ENCODE measurements around the gene P3H2. TPM values are rescaled to one million over a fixed set of nuclear protein-coding genes. Genes with fewer than 3 reads are reported as not detected.

The P3H2 gene
- total and polyA plus RNA-seq, 2 of the 4 experiments (the other 2 are of a cell fraction): 54.7 to 64.3 TPM

DNA sequence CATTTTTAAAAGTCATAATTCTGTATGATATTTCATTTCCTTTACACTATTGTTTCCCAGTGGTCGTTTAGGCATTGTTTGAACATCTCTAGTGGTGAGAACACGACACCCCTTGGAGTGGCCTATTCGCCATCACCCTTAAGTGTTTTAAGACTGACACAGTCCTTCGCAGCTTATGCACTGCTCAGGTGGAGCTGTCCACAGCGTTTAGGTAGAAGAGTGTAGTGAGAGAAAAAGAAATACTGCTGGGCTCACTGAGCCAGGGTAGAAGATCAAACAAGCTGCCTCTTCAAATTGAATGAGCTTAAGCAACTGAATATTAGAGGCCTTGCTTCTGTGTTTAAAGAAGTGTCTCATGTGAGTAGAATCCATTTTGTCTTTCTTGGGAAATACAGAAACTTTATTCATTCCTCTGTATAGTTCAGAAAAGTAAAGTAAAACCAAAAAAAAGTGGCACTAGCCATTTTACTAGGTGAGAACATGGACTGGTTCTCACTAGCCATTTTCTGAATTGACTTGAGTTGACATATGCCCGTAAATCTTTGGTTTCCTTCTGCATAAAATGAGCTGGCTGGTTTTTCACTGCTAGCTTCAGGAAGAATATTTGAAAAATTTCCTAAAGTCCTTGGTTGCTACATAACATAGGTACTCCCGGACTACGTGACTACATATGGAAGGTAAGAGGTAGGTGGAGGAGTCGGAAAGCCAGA is 155.9 kb downstream of the P3H2 start (continued):
- TF ChIP-seq FOS (IDR thresholded peaks at IDR 0.05; ENCODE audit: low read depth, low read length): no peak

DNA sequence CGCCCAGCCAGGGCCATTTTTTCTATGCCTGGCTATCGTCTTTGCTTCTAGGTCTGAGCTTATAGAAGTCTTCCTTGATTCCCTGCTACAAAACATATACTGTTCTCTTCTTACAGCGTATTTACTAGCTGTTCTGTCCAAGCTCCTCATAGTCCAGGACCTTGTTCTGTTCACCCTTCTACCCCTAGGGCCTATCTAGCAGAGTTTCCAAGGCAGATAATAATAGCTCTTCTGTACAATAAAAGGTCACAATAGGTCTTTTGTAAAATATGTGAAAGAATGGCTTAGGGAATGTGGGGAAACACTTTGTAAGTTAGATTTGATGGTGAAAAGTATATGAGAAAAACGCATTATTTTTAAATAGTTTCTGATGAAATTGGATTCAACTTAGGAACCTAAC is 158.2 kb downstream of the P3H2 start:
- Histone ChIP-seq H3K27ac (ENCODE audit: insufficient read depth, low read length) (no peak overlapping the region), H2AK9ac (replicated peaks; ENCODE audit: low read depth, low read length, poor library complexity) (no peak overlapping the region), H2BK5ac (ENCODE audit: low read depth, low read length, poor library complexity, severe bottlenecking) (no peak overlapping the region), H3K18ac (ENCODE audit: low read depth, low read length) (no peak overlapping the region), H3K9ac (ENCODE audit: low read depth, low read length) (no peak overlapping the region), H3K4ac (ENCODE audit: low read depth, low read length) (no peak overlapping the region), H4K91ac (ENCODE audit: insufficient read depth, low read depth, low read length) (no peak overlapping the region), H2AK5ac (ENCODE audit: low read depth, low read length) (no peak overlapping the region), H4K5ac (ENCODE audit: low read depth, low read length) (no peak overlapping the region), H3K4me3 (ENCODE audit: insufficient read depth, low read depth, low read length) (no peak overlapping the region), H3K23ac (ENCODE audit: low read depth, low read length) (no peak overlapping the region), H2AFZ (replicated peaks; ENCODE audit: low read length, poor library complexity) (no peak overlapping the region), H2BK15ac (ENCODE audit: low read depth, low read length) (no peak overlapping the region), H3K4me2 (ENCODE audit: low read depth, low read length) (no peak overlapping the region), H3K9me3 (ENCODE audit: control insufficient read depth, insufficient read depth, low read length) (no peaks in the 10 kb centered on the region), H3K56ac (ENCODE audit: extremely low read depth, insufficient read depth, low read length) (no peak overlapping the region), H3K79me1 (ENCODE audit: low read depth in 1 of 2, low read length in 2 of 2) (0 out of 4 replicates have a peak, but pooled peaks cover 0 to 4% of the 10 kb centered on the region in 2 experiments), H4K20me1 (ENCODE audit: insufficient read depth, low read length) (no peaks in the 10 kb centered on the region), H4K8ac (ENCODE audit: low read depth in 2 of 2, low read length in 2 of 2) (no peak overlapping the region), H2BK120ac (ENCODE audit: low read depth, low read length) (no peak overlapping the region), H3K36me3 (ENCODE audit: control insufficient read depth, insufficient read depth, low read length) (peaks cover 4% of the 10 kb centered on the region; the same call in 1 of the 2 replicates), H3K9me1 (ENCODE audit: insufficient read depth, low read length) (no peaks in the 10 kb centered on the region), H3K14ac (replicated peaks; ENCODE audit: low read depth, low read length) (no peak overlapping the region), H2BK20ac (ENCODE audit: low read depth, low read length) (no peak overlapping the region), H3K4me1 (ENCODE audit: control insufficient read depth, insufficient read depth, low read length) (no peaks in the 10 kb centered on the region), H3K27me3 (ENCODE audit: control insufficient read depth, insufficient read depth, low read length) (no peaks in the 10 kb centered on the region)
- intact Hi-C loops (cut with micrococcal nuclease): loop anchor here (5.0 kb wide), 1 partner anchor 480 kb away; no protein-coding TSS in a partner anchor
- ATAC-seq (ENCODE audit: low read depth): no peak
- 100% methylated on average over 1 of the region's 4 CpGs; no CpG with 5 or more reads in 1 of the 2 experiments for WGBS, 2 experiments (ENCODE audit: extremely low coverage in 2 of 2, insufficient read length in 1 of 2)
- in situ Hi-C loops (cut with MboI; ENCODE audit: low sequenced_read_pairs): loop anchor here (5.0 to 10.0 kb wide), 4 partner anchors 235 to 732 kb away; partner anchors contain the start of gene CLDN1
- dilution Hi-C loops (cut with HindIII; ENCODE audit: low sequenced_read_pairs, unreplicated experiment): no loop called here
- DNase-seq: no peak
- TF ChIP-seq CHD1 (IDR thresholded peaks at IDR 0.05; ENCODE audit: low read depth, low read length) (no peak), MAZ (IDR thresholded peaks at IDR 0.05; ENCODE audit: borderline replicate concordance, low read depth, low read length) (no peak), RAD21 (IDR thresholded peaks at IDR 0.05; ENCODE audit: low read length) (no peak), NFE2L2 (IDR thresholded peaks at IDR 0.05; ENCODE audit: low read depth, low read length) (no peak), SMC3 (IDR thresholded peaks at IDR 0.05; ENCODE audit: low read depth, low read length) (no peak)
- POLR2A ChIA-PET (ENCODE audit: unreplicated experiment): no interaction called here
- CTCF ChIA-PET: interaction anchor here (0.5 to 2.8 kb wide), 9 partner anchors 33 to 735 kb away, joined by 3 to 13 read pairs (median 5); partner anchors contain the start of genes CLDN1 and P3H2
- BruUV-seq (replicated peaks): no TSS peak

Measured in IMR-90 (cell line).